Activated naive CD4-positive, alpha-beta T cell treated with anti-CD3 and anti-CD28 coated beads, Interleukin-2, amount 50 U/mL, for 16 hours (primary cell): ENCODE measurements around the gene PLIN4.

Experiments
- DNase-seq: peaks from one replicate; pipeline ENCODE4 v3.0.0-alpha.2; 2020

PLIN4 gene

GRCh38 chr19:4505570-4506448 is 12.5 kb downstream of the PLIN4 start:
- DNase-seq, result no peak

- no peak for DNase-seq
Measured at GRCh38 chr19:4504891-4505569, 13.3 kb downstream of the PLIN4 start.

- no peak for DNase-seq
Measured at GRCh38 chr19:4504297-4504701, 14.0 kb downstream of the PLIN4 start.

GRCh38 chr19:4503825-4504170 is 14.5 kb downstream of the PLIN4 start:
- no peak for DNase-seq

GRCh38 chr19:4503132-4503824 is 15.0 kb downstream of the PLIN4 start:
- DNase-seq, result no peak

- DNase-seq, result no peak
Measured at GRCh38 chr19:4502282-4503131, 15.8 kb downstream of the PLIN4 start.

GRCh38 chr19:4501691-4502090 is 16.6 kb downstream of the PLIN4 start:
- DNase-seq, result no peak

GRCh38 chr19:4500841-4501591 is 17.3 kb downstream of the PLIN4 start:
- DNase-seq, result no peak

- no peak for DNase-seq
Measured at GRCh38 chr19:4499855-4500254, 18.4 kb downstream of the PLIN4 start.

GRCh38 chr19:4499318-4499717 is 19.0 kb downstream of the PLIN4 start:
- DNase-seq, result no peak

GRCh38 chr19:4498694-4499093 is 19.6 kb downstream of the PLIN4 start:
- DNase-seq, result no peak

GRCh38 chr19:4497770-4498389 is 20.4 kb downstream of the PLIN4 start:
- no peak for DNase-seq

- no peak for DNase-seq
Measured at GRCh38 chr19:4496304-4496703, 22.0 kb downstream of the PLIN4 start.

GRCh38 chr19:4495471-4495870 is 22.8 kb downstream of the PLIN4 start:
- DNase-seq, result no peak

GRCh38 chr19:4494691-4495064 is 23.6 kb downstream of the PLIN4 start:
- DNase-seq, result no peak

GRCh38 chr19:4493929-4494690 is 24.2 kb downstream of the PLIN4 start:
- DNase-seq, result no peak

GRCh38 chr19:4493104-4493928 is 25.0 kb downstream of the PLIN4 start:
- no peak for DNase-seq

- DNase-seq, result no peak
Measured at GRCh38 chr19:4492337-4493103, 25.8 kb downstream of the PLIN4 start.

- DNase-seq, result no peak
Measured at GRCh38 chr19:4491446-4491845, 26.8 kb downstream of the PLIN4 start.
